Vagina (tissue), 2 donors: ENCODE results near the gene PHF20.

ENCODE experiments used
- CTCF ChIP-seq, 3 experiments: fragments of 450-650 bp in 2 of 3; fragments of 200-600 bp in 1 of 3; sonication (generic) in 1 of 3; IDR thresholded peaks; one replicate each; pipeline ENCODE4 v1.5.1; 2017 to 2019; ENCODE audit warnings: antibody characterized with exemption in 3 of 3, mild to moderate bottlenecking in 2 of 3, moderate library complexity in 2 of 3
- POLR2AphosphoS5 ChIP-seq, 2 donors: sonication (generic); formaldehyde crosslinking; IDR thresholded peaks; one replicate each; pipeline ENCODE4 v1.9.0; 2017; ENCODE audit warnings: antibody characterized with exemption in 2 of 2, mild to moderate bottlenecking in 2 of 2, low read depth in 1 of 2; ENCODE audit not compliant: insufficient read depth in 1 of 2

- TF ChIP-seq CTCF (IDR thresholded peaks at IDR 0.05) (no peak), POLR2AphosphoS5 (IDR thresholded peaks at IDR 0.05; ENCODE audit: insufficient read depth in 1 of 2, low read depth in 1 of 2) (no peak)
These were observed 33.9 kb upstream of the PHF20 start for GRCh38 chr20:35737865-35738333.
